Ishikawa (cell line): Measurements from ENCODE around the gene MAP3K1.

Experiments
- EGR1 ChIP-seq: IDR thresholded peaks from 2 replicates; pipeline ENCODE4 v1.6.1; 2012
- EP300 ChIP-seq: IDR thresholded peaks from 2 replicates; pipeline ENCODE4 v1.6.1; 2012; ENCODE audit warnings: borderline replicate concordance
- MAX ChIP-seq: IDR thresholded peaks from 2 replicates; pipeline ENCODE4 v1.6.1; 2012
- TAF1 ChIP-seq: IDR thresholded peaks from 2 replicates; pipeline ENCODE4 v1.6.1; 2012; ENCODE audit warnings: low read depth, mild to moderate bottlenecking
- YY1 ChIP-seq: IDR thresholded peaks from 2 replicates; pipeline ENCODE4 v1.6.1; 2012; ENCODE audit warnings: low read depth

- TF ChIP-seq EP300 (no peak), YY1 (no peak), EGR1 (no peak), MAX (no peak), TAF1 (no peak)
Observed at GRCh38 chr5:56803894-56804293, 11.5 kb upstream of the MAP3K1 start.
